HG02571 (cell line): ENCODE results near the gene PHF21B.

Source experiments
- ATAC-seq: cut with Tn5 transposase; IDR thresholded peaks from one replicate; pipeline ENCODE4 v1.9.1; 2021; ENCODE audit warnings: mild to moderate bottlenecking, moderate library complexity; ENCODE audit not compliant: unreplicated experiment

Gene PHF21B

GRCh38 chr22:44938886-44939285 is 70.9 kb downstream of the PHF21B start:
- ATAC-seq: no peak

GRCh38 chr22:44937216-44937615 is 72.6 kb downstream of the PHF21B start:
- no peak for ATAC-seq

GRCh38 chr22:44936201-44936600 is 73.6 kb downstream of the PHF21B start:
- no peak for ATAC-seq

GRCh38 chr22:44935724-44936123 is 74.1 kb downstream of the PHF21B start:
- no peak for ATAC-seq

DNA sequence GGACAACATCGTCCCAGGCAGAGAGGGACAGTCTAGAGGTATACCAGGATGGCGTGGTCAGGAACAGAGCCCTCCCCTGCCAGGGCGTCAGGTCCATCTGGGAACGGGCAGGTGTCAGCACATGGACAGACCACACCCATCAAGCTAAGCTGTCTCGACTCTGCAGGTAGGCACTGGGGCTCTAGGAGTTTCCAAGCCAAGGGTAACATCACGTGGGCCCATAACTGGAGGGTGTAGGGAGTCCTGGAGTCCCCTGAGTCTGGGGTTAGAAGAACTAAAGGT is 75.4 kb downstream of the PHF21B start:
- no peak for ATAC-seq

- ATAC-seq: no peak
Observed at GRCh38 chr22:44933666-44934453, 75.9 kb downstream of the PHF21B start.

GRCh38 chr22:44932493-44932892 is 77.3 kb downstream of the PHF21B start:
- no peak for ATAC-seq

GRCh38 chr22:44931766-44932165 is 78.0 kb downstream of the PHF21B start:
- no peak for ATAC-seq

GRCh38 chr22:44931077-44931540 is 78.7 kb downstream of the PHF21B start:
- ATAC-seq: no peak

DNA sequence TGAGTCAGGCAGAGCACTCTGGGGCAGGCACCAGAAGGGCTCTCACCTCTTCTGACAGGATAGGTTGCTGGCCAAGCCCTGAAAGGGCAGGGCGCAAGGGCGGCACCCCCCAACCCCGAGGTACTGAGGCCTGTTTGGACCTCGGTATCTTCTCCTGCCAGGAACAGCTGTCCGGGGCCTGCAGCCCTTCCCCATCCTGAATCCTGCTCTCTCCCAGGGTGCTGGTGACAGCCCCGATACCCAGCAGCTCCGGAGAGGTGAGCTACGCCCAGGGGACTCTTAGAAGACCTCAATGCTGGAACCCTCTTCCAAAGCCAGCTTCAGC is 79.1 kb downstream of the PHF21B start:
- no peak for ATAC-seq

DNA sequence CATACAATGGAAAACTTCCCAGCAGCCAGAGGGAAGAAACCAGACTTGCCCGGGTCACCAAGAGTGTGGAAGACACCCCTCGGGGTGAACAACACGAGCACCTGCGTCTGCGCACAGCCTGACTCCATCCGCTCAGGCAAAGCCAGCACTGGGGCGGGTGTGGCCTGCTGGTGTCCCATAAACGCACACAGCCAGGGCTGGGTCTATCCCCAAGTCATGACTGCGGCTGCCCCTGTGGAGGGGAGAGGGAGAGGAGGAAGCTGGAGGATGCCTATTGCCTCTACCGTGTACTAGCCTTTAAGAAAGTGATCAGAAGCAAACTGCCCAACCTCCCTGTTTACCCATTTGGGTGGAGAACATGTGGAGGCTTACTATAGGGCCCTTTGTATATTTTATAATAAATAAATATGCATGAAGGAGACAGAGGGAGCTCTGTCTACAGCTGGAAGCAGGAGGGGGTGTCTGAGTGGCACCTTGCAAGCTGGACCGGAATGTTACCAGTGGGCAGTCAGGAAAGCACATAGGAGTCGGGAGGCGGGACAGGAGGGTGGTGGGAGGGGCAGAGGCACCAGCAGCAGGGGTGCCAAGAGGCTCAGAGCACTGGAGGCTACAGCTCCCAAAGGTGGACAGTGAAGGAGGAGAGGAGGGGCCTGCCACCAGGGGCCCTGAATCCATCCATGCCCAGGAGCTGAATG is 79.6 kb downstream of the PHF21B start:
- ATAC-seq: no peak

DNA sequence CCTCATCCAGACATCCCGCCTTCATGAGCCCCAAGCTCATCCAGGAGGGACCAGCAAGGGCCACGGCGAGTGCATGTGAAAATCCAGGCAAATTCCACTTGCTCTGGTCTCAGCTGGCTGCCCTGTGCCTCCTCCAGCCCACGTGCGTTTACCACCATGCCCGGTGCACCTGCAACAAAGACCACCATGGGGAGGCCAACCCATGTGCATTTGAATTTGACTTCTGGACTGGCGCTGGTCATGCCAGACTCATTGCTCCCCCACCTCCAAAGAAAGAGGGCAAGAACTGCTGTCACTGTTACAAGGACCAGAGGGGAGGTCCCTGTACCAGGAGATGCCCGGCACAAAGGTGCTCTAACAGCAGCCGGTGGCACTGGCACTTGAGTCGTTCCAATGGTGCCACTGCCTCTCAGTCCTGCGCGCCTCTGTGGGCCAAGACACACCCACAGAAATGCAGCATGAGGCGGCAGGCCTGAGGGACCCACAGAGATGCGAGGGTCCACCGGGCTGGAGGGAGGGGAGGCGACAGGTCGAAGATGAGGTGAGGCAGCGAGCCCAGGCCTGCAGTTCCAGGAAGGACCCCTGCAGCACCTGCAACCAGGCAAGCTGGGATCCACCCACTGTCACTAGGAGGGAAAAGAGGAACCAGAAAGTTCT is 80.3 kb downstream of the PHF21B start:
- no peak for ATAC-seq

DNA sequence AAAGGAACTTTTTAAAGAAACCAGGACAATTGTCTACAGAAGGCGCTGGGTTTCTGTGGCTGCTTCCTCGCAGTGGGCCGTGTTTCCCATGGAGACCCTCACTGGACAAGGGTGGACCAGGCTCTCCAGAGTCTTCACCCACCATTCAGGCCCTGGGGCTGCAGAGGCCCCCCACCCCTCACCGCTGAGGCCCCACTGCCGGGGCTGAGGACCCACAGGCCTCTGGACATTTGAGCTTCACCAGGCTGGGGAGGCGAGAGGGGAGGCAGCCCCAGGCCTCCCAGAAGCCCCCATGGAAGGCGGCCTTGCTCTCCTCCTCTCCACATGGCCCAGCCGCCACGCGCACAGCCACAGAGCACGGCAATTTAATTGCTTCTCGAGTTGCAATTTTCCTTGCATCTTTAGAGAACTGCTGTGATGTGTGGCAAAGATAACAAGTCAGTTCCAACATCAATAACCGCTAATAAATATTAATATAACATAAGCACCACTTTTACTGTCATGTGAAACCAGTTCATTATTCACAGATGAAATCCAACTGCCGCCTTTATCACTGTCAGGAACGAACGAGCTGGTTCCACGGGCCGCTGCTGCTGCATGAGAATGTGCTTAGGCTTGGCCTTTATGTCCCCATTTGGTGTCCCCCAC is 81.0 kb downstream of the PHF21B start:
- ATAC-seq: no peak

DNA sequence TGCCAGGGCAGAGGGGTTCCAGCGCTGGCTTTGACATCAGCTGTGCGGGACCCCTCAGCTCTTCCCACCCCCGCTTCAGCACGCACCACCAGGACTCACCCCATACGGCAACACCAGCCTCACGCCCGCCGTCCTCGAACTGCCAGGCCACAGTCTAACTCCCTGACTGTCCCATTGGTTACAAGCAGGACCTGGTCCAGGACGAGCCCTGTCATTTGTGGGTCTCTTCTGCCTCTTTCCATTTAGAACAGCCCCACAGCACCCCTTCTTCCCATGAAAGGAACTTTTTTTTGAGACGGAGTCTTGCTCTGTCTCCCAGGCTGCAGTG is 81.7 kb downstream of the PHF21B start:
- ATAC-seq: no peak

DNA sequence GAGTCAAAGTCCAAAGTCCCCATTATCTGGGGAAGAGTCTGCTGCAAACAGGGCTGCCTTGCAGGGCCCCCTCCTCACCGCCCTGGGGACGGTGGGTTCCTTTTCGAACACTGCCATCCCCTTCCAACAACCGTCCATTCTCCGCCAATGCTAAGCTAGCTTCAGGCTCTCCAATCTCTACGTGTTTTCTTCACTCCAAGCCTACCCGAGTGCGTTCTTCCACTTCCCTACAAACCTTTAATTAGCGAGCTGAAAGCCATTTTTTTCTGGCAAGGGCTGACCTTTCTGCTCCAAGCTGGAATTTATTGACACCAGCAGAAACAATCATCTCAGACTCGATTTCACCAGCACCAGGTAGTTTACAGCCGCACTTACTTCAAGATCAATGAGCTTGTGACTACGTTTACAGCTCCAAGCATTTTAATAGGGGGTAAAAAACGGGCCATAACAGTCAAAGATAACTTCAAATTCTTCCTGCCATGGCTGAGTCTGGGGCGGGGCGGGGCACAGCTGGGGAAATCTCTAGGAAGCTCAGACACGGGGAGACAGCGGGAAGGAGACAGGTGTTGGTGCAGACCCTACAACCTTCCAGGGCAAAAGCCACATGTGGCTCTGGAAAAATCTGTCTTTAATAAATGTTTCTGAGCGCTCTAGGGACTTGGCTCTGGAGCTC is 82.2 kb downstream of the PHF21B start:
- no peak for ATAC-seq

GRCh38 chr22:44926491-44927415 is 83.1 kb downstream of the PHF21B start:
- no peak for ATAC-seq

GRCh38 chr22:44926124-44926475 is 83.7 kb downstream of the PHF21B start:
- ATAC-seq: no peak

DNA sequence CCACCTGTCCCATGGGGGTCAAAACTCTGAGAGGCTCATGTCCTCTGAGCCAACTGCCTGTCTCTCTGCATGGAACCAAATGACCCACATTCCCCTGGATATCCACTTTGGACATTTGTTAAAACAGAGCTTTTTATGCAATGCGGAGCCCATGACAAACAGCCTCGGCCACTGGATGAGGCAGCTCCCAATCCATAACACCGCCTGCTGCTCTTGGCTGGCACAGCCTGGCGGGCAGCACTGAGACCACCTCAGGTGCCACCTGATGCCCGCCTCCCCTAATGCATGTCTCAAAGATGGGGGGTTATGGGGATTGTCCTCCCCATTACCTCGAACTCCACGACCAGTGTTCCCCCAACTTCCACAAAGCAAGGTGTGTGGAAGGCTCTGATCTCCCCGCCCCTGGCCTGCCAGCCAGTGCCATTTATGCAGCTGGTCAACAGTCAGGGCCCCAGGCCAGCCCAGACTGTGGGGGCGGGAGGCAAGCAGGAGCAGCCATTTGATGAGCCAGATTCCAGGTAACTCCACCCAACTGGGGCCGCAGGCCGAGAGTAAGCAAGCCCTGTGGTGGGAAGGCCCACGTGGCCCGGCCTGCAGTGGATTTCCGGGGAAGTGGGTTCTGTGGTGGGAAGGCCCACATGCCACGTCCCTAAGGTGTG is 84.2 kb downstream of the PHF21B start:
- ATAC-seq: no peak

GRCh38 chr22:44924710-44925109 is 85.1 kb downstream of the PHF21B start:
- no peak for ATAC-seq

DNA sequence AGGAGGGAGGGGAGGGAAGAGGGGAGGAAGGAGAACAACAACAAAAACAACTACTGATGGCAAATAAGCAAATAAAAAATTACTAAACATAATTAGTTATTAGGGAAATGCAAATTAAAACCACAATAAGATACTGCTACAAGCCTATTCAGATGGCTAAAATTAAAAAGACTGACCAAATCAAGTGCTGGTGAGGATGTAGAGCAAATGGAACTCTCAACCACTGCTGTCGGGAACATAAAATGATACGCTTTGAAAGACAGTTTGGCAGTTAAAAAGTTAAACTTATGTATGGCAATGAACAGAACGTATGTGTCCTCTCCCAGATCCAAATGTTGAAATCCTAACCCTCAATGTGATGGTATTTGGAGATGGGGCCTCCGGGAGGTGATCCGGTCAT is 85.7 kb downstream of the PHF21B start:
- ATAC-seq: no peak
